ENCODE measurements around the gene PTPRB.

DNA sequence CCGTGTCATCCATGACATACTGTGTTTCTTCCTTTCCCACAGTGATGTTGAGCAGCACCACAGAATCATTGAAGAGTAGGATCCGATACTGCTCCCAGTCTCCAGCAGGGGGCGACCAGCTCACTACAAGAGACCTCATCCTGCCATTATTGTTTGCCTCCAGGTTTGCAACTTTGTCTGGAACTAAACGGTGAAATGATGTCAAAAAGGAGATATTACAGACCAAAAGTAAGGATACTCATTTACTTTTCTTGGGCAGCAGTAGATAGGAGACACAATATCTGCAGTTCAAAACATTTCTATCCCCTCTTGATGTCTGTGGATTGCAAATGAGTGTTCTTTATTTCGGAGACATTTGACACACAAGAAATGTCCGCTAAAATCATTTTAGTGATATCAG is 47.2 kb downstream of the PTPRB start:
- TF ChIP-seq POLR2A (IDR thresholded peaks at IDR 0.05; ENCODE audit: low read depth, low read length), result no peak
- TF ChIP-seq POLR2AphosphoS5 (IDR thresholded peaks at IDR 0.05; ENCODE audit: low read depth, low read length), result no peak
- TF ChIP-seq TAF1 (IDR thresholded peaks at IDR 0.05; ENCODE audit: low read depth, low read length), result no peak
- no peak for TF ChIP-seq PAX5 (IDR thresholded peaks at IDR 0.05; ENCODE audit: insufficient read depth, low read length, severe bottlenecking)
